Activated CD4-positive, CD25-positive, alpha-beta regulatory T cell treated with anti-CD3 and anti-CD28 coated beads, Interleukin-2, amount 50 U/mL, for 16 hours (primary cell): ENCODE measurements around the gene UBE2B.
"Not testable (repeated sequence)": the region's sequence is repeated elsewhere in the genome, so short reads cannot be mapped to it uniquely, and the experiment has no call there.

ENCODE experiments used
- DNase-seq: peaks from one replicate; pipeline ENCODE4 v3.0.0-alpha.2; 2020; ENCODE audit warnings: low read depth, low spot score

The UBE2B gene

GRCh38 chr5:134398609-134399155 lies 27.3 kb downstream of the UBE2B start:
- DNase-seq: no peak

GRCh38 chr5:134403951-134404350 lies 32.6 kb downstream of the UBE2B start:
- no peak for DNase-seq

- DNase-seq: no peak
Measured at GRCh38 chr5:134406390-134406789, 35.0 kb downstream of the UBE2B start.

- no peak for DNase-seq
Measured at GRCh38 chr5:134409321-134409720, 38.0 kb downstream of the UBE2B start.

- no peak for DNase-seq
Measured at GRCh38 chr5:134410822-134411221, 39.5 kb downstream of the UBE2B start.

- DNase-seq: no peak
Measured at GRCh38 chr5:134411228-134411545, 39.8 kb downstream of the UBE2B start.

GRCh38 chr5:134411546-134412266 lies 40.3 kb downstream of the UBE2B start, which contains the start of gene CDKN2AIPNL:
CDKN2AIPNL (minus strand) TSS chr5:134411881; CDS start chr5:134411854, 27 bp downstream.
- DNase-seq: peak; percentile 76

GRCh38 chr5:134413046-134413445 lies 41.7 kb downstream of the UBE2B start:
- DNase-seq: no peak

GRCh38 chr5:134417707-134418106 lies 46.3 kb downstream of the UBE2B start:
- DNase-seq: no peak

GRCh38 chr5:134418958-134419357 lies 47.6 kb downstream of the UBE2B start:
- DNase-seq: no peak

GRCh38 chr5:134420343-134420742 lies 49.0 kb downstream of the UBE2B start:
- no peak for DNase-seq

GRCh38 chr5:134421038-134421437 lies 49.7 kb downstream of the UBE2B start:
- not testable (repeated sequence) for DNase-seq

GRCh38 chr5:134422791-134423365 lies 51.5 kb downstream of the UBE2B start:
- no peak for DNase-seq

GRCh38 chr5:134423376-134423775 lies 52.0 kb downstream of the UBE2B start:
- no peak for DNase-seq

GRCh38 chr5:134426361-134426760 lies 55.0 kb downstream of the UBE2B start:
- DNase-seq: no peak

- no peak for DNase-seq
Measured at GRCh38 chr5:134427540-134428041, 56.2 kb downstream of the UBE2B start.

- no peak for DNase-seq
Measured at GRCh38 chr5:134430001-134430569, 58.7 kb downstream of the UBE2B start.

GRCh38 chr5:134432174-134432573 lies 60.8 kb downstream of the UBE2B start:
- no peak for DNase-seq

GRCh38 chr5:134432677-134433359 lies 61.4 kb downstream of the UBE2B start:
- DNase-seq: no peak

GRCh38 chr5:134435560-134435959 lies 64.2 kb downstream of the UBE2B start:
- no peak for DNase-seq

GRCh38 chr5:134436523-134437339 lies 65.4 kb downstream of the UBE2B start:
- peak; percentile 13 for DNase-seq
